Breast epithelium (tissue), 4 donors: Measurements from ENCODE around the gene ZNF497. TPM values are rescaled to one million over a fixed set of nuclear protein-coding genes. Genes with fewer than 3 reads are reported as not detected.

ENCODE experiments used
- DNase-seq, 2 donors: peaks; one replicate each; pipeline ENCODE4 v3.0.0-alpha.2; 2019; ENCODE audit warnings: low spot score in 2 of 2
- H3K27ac ChIP-seq, 2 donors: fragments of 200-600 bp; sonication (generic) in 1 of 2; one replicate each; pipeline ENCODE4 v1.5.1; 2016 to 2019; ENCODE audit warnings: mild to moderate bottlenecking in 1 of 2
- H3K27me3 ChIP-seq, 2 donors: fragments of 200-600 bp; sonication (generic) in 1 of 2; one replicate each; pipeline versions ENCODE4 v1.5.1 to v1.6.0; 2017 to 2019; ENCODE audit warnings: control low read depth in 1 of 2, mild to moderate bottlenecking in 1 of 2
- H3K36me3 ChIP-seq: fragments of 200-600 bp; one replicate; pipeline ENCODE4 v1.5.1; 2019
- H3K4me1 ChIP-seq, 2 donors: fragments of 200-600 bp; sonication (generic); one replicate each; pipeline ENCODE4 v1.5.1; 2016 to 2019; ENCODE audit warnings: control low read depth in 1 of 2
- H3K4me3 ChIP-seq, 3 donors: fragments of 200-600 bp; sonication (generic); 1 replicate in 2 of 3; 2 replicates in 1 of 3; pipeline ENCODE4 v1.5.1; 2016 to 2019; ENCODE audit warnings: mild to moderate bottlenecking in 3 of 3, moderate library complexity in 2 of 3
- H3K9me3 ChIP-seq, 2 donors: fragments of 200-600 bp; sonication (generic) in 1 of 2; one replicate each; pipeline ENCODE4 v1.5.1; 2016 to 2019; ENCODE audit warnings: control low read depth in 1 of 2
- CTCF ChIP-seq, 3 donors: fragments of 450-650 bp; IDR thresholded peaks; one replicate each; pipeline ENCODE4 v1.5.1; 2016 to 2017; ENCODE audit warnings: antibody characterized with exemption in 3 of 3, mild to moderate bottlenecking in 3 of 3, moderate library complexity in 3 of 3
- POLR2A ChIP-seq: fragments of 450-650 bp; IDR thresholded peaks from one replicate; pipeline ENCODE4 v1.6.1; 2016; ENCODE audit warnings: antibody characterized with exemption, mild to moderate bottlenecking, moderate library complexity
- POLR2AphosphoS5 ChIP-seq, 3 donors: sonication (generic); formaldehyde crosslinking; IDR thresholded peaks; one replicate each; pipeline ENCODE4 v1.6.1; 2017; ENCODE audit warnings: antibody characterized with exemption in 3 of 3
- intact Hi-C: fragments of 100-400 bp; cut with DNase I; formaldehyde crosslinking; loops from one replicate; pipeline ENCODE4 v1.15.1; 2023; ENCODE audit warnings: low total_unique reads
- total RNA-seq, 3 donors: library from RNA; depleted of rRNA; stranded (reverse); fragments of >200 nt; gene quantifications; one replicate each; pipeline ENCODE4 v1.1.0, GENCODE V29; 2016

ZNF497 gene
- total RNA-seq, 3 donors from 2014 or later, result 0.80 to 5.3 (median 3.6) TPM

- Histone ChIP-seq H3K27ac (peak overlapping the region; percentile 86 to 93), H3K27me3 (no peaks in the 10 kb centered on the region)
Observed at GRCh38 chr19:58346961-58347929, 15.3 kb downstream of the ZNF497 start.

GRCh38 chr19:58345558-58345957 lies 17.0 kb downstream of the ZNF497 start:
- no peak overlapping the region for H3K4me3 ChIP-seq
- H3K9me3 ChIP-seq, result no peaks in the 10 kb centered on the region
- H3K27me3 ChIP-seq, result no peaks in the 10 kb centered on the region
- no peak for DNase-seq
- TF ChIP-seq POLR2AphosphoS5 (IDR thresholded peaks at IDR 0.05) (no peak), POLR2A (no peak), CTCF (IDR thresholded peaks at IDR 0.05) (no peak)
- peak overlapping the region in 1 of 2 donors; percentile 19 for H3K27ac ChIP-seq
- H3K36me3 ChIP-seq, result no peaks in the 10 kb centered on the region
- no peaks in the 10 kb centered on the region for H3K4me1 ChIP-seq
- intact Hi-C loops, result no loop called here

More at GRCh38 chr19:58346961-58347929, 15.3 kb downstream of the ZNF497 start:
- intact Hi-C loops, result no loop called here
- Histone ChIP-seq H3K36me3 (no peaks in the 10 kb centered on the region), H3K4me3 (peak overlapping the region; percentile 52 to 97 (median 60)), H3K4me1 (no peaks in the 10 kb centered on the region), H3K9me3 (no peaks in the 10 kb centered on the region)
- TF ChIP-seq POLR2AphosphoS5 (IDR thresholded peaks at IDR 0.05), result peak in 2 of 3 donors; percentile 52 to 72
- TF ChIP-seq POLR2A, result peak; percentile 15
- no peak for TF ChIP-seq CTCF (IDR thresholded peaks at IDR 0.05)
- peak; percentile 42 to 62 for DNase-seq

GRCh38 chr19:58338825-58339558 lies 23.6 kb downstream of the ZNF497 start:
- no peaks in the 10 kb centered on the region for H3K4me1 ChIP-seq
- H3K27me3 ChIP-seq, result no peaks in the 10 kb centered on the region
- intact Hi-C loops, result no loop called here
- H3K9me3 ChIP-seq, result peaks cover 0 to 4% of the 10 kb centered on the region in 2 donors
- no peaks in the 10 kb centered on the region for H3K36me3 ChIP-seq
- no peak overlapping the region for H3K4me3 ChIP-seq
- DNase-seq, result no peak
- no peak overlapping the region for H3K27ac ChIP-seq
- TF ChIP-seq CTCF (IDR thresholded peaks at IDR 0.05), result no peak
- TF ChIP-seq POLR2AphosphoS5 (IDR thresholded peaks at IDR 0.05), result no peak
- TF ChIP-seq POLR2A, result no peak

- intact Hi-C loops, result no loop called here
- H3K4me3 ChIP-seq, result no peak overlapping the region
- no peak for DNase-seq
- H3K36me3 ChIP-seq, result no peaks in the 10 kb centered on the region
- no peak overlapping the region for H3K27ac ChIP-seq
- H3K4me1 ChIP-seq, result no peaks in the 10 kb centered on the region
- no peaks in the 10 kb centered on the region for H3K27me3 ChIP-seq
- peaks cover 0 to 4% of the 10 kb centered on the region in 2 donors for H3K9me3 ChIP-seq
- TF ChIP-seq POLR2AphosphoS5 (IDR thresholded peaks at IDR 0.05) (no peak), CTCF (IDR thresholded peaks at IDR 0.05) (no peak), POLR2A (no peak)
Observed at GRCh38 chr19:58338336-58338735, 24.2 kb downstream of the ZNF497 start.

GRCh38 chr19:58336820-58337219 lies 25.7 kb downstream of the ZNF497 start:
- Histone ChIP-seq H3K36me3 (no peaks in the 10 kb centered on the region), H3K4me3 (no peak overlapping the region), H3K27ac (no peak overlapping the region), H3K9me3 (peaks cover 0 to 4% of the 10 kb centered on the region in 2 donors), H3K4me1 (no peaks in the 10 kb centered on the region), H3K27me3 (no peaks in the 10 kb centered on the region)
- TF ChIP-seq POLR2AphosphoS5 (IDR thresholded peaks at IDR 0.05) (no peak), POLR2A (no peak), CTCF (IDR thresholded peaks at IDR 0.05) (no peak)
- DNase-seq, result no peak
- intact Hi-C loops, result no loop called here
